HepG2 (cell line): Measurements from ENCODE around the gene C2orf81. TPM values are rescaled to one million over a fixed set of nuclear protein-coding genes. Genes with fewer than 3 reads are reported as not detected.

ENCODE experiments used
- FOXP1 ChIP-seq, 2 experiments: fragments of 450-650 bp in 1 of 2; IDR thresholded peaks; 2 replicates each; pipeline ENCODE4 v1.6.1; 2017 to 2018; ENCODE audit warnings: antibody characterized with exemption in 1 of 2
- HINFP ChIP-seq: sonication (generic); formaldehyde crosslinking; IDR thresholded peaks from 2 replicates; pipeline ENCODE4 v1.4.0; 2020; ENCODE audit warnings: low read depth, mild to moderate bottlenecking, missing genetic modification reagents
- MZF1 ChIP-seq: sonication (generic); formaldehyde crosslinking; IDR thresholded peaks from 2 replicates; pipeline ENCODE4 v1.8.1; 2023; ENCODE audit warnings: mild to moderate bottlenecking, missing genetic modification reagents, borderline replicate concordance
- NFE2L1 ChIP-seq: sonication (generic); formaldehyde crosslinking; IDR thresholded peaks from 2 replicates; pipeline ENCODE4 v1.4.0; 2020; ENCODE audit warnings: missing genetic modification reagents, mild to moderate bottlenecking, borderline replicate concordance
- PRDM4 ChIP-seq: sonication (generic); formaldehyde crosslinking; IDR thresholded peaks from 2 replicates; pipeline ENCODE4 v1.9.0; 2021; ENCODE audit warnings: missing genetic modification reagents, borderline replicate concordance
- RBAK ChIP-seq: sonication (generic); formaldehyde crosslinking; IDR thresholded peaks from 2 replicates; pipeline ENCODE4 v1.5.1; 2020; ENCODE audit warnings: mild to moderate bottlenecking, missing genetic modification reagents
- SAFB2 ChIP-seq: sonication (generic); formaldehyde crosslinking; IDR thresholded peaks from 2 replicates; pipeline ENCODE4 v1.5.1; 2020; ENCODE audit warnings: missing genetic modification reagents, low read depth, mild to moderate bottlenecking, borderline replicate concordance
- SIX1 ChIP-seq: sonication (generic); formaldehyde crosslinking; IDR thresholded peaks from 2 replicates; pipeline ENCODE4 v1.4.0; 2020; ENCODE audit warnings: missing genetic modification reagents, borderline replicate concordance
- TBP ChIP-seq: sonication (generic); formaldehyde crosslinking; IDR thresholded peaks from 2 replicates; pipeline ENCODE4 v1.5.0; 2020; ENCODE audit warnings: missing genetic modification reagents
- ZNF17 ChIP-seq: sonication (generic); formaldehyde crosslinking; IDR thresholded peaks from 2 replicates; pipeline ENCODE4 v1.5.0; 2020; ENCODE audit warnings: mild to moderate bottlenecking, missing genetic modification reagents
- ZNF296 ChIP-seq: sonication (generic); formaldehyde crosslinking; conservative IDR thresholded peaks from 2 replicates; pipeline ENCODE4 v1.5.0; 2020; ENCODE audit warnings: mild to moderate bottlenecking, missing genetic modification reagents
- ZNF30 ChIP-seq: sonication (generic); formaldehyde crosslinking; IDR thresholded peaks from 2 replicates; pipeline ENCODE4 v1.5.0; 2020; ENCODE audit warnings: mild to moderate bottlenecking, missing genetic modification reagents
- ZNF644 ChIP-seq: IDR thresholded peaks from 2 replicates; pipeline ENCODE4 v1.6.1; 2016; ENCODE audit warnings: low read depth
- ZNF788 ChIP-seq: sonication (generic); formaldehyde crosslinking; IDR thresholded peaks from 2 replicates; pipeline ENCODE4 v1.5.0; 2020; ENCODE audit warnings: mild to moderate bottlenecking, missing genetic modification reagents, borderline replicate concordance
- ZNF883 ChIP-seq: sonication (generic); formaldehyde crosslinking; IDR thresholded peaks from 2 replicates; pipeline ENCODE4 v1.5.1; 2020; ENCODE audit warnings: mild to moderate bottlenecking, missing genetic modification reagents; ENCODE audit errors: not compliant biosample characterization
- ZSCAN20 ChIP-seq: sonication (generic); formaldehyde crosslinking; IDR thresholded peaks from 2 replicates; pipeline ENCODE4 v1.4.0; 2020; ENCODE audit warnings: missing genetic modification reagents, mild to moderate bottlenecking, borderline replicate concordance
- polyA plus RNA-seq, 8 experiments: library from polyadenylated mRNA; depleted of rRNA in 3 of 8; stranded (reverse) in 7 of 8; unstranded in 1 of 8; fragments of >200 nt; fragmentation: Illumina TruSeq in 4 of 8; extraction: Trizol in 4 of 8; gene quantifications; 2 replicates each; pipeline versions ENCODE4 v1.2.1 to v1.2.3, GENCODE V29; 2011 to 2016; ENCODE audit warnings: low read depth in 4 of 8, missing spikeins in 1 of 8, mixed read lengths in 1 of 8; ENCODE audit not compliant: insufficient read depth in 1 of 8
- total RNA-seq, 5 experiments: library from RNA; depleted of rRNA; stranded (reverse); fragments of >200 nt; fragmentation: Illumina TruSeq; extraction: Trizol; gene quantifications; 2 replicates each; pipeline ENCODE4 v1.2.3, GENCODE V29; 2016; ENCODE audit warnings: low read depth in 1 of 5
- TF ChIP-seq, protein P1 (sequence below): sonication (generic); formaldehyde crosslinking; IDR thresholded peaks from 2 replicates; pipeline ENCODE4 v1.4.0; 2020; ENCODE audit warnings: missing genetic modification reagents
- TF ChIP-seq, protein P2 (sequence below): sonication (generic); formaldehyde crosslinking; IDR thresholded peaks from 2 replicates; pipeline ENCODE4 v1.5.0; 2020; ENCODE audit warnings: mild to moderate bottlenecking, missing genetic modification reagents

The C2orf81 gene
- total and polyA plus RNA-seq, 2 of the 13 experiments (the other 11 are each of a cell fraction or from before 2014, with no cell fraction given), result 0.15 to 0.17 TPM

DNA sequence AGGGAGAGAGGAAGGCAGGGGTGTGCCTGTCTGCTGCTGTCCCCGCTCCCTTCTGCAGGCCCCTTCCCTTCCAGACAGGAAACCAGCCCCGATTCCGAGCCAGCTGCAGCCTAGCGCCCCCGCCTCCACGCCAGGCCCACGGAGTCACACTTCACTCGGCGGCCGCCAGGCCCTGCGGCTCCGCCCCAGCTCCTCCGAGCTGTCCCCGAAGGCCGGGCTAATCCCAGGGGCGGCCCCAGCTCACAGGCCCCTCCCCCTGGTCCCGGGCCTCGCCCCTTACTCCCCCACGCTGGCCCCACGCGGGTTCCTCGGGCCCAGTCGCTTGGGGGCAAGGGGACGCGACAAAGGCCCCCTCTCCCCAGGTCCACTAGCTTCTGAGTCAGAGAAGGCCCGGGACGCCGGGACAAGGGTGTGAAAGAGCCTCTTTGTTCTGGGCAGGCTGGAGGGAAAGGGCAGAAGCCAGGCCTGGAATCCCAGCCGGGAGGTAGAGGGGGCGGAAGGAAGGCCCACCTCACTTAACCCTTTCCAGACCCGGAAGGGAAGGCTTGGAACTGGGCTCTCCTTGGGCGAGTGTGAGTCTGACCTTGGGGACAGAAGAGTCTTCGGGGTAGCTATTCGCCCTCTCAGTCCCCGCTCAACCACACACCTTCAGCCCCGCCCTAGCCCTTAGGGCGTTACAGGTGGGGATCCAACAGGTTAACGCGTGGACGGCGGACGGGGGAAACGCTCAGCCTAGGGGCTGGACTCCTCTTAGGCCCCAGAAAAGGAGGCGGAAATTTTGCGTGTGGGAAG lies 19.2 kb upstream of the C2orf81 start (continued):
- TF ChIP-seq, protein P1, sequence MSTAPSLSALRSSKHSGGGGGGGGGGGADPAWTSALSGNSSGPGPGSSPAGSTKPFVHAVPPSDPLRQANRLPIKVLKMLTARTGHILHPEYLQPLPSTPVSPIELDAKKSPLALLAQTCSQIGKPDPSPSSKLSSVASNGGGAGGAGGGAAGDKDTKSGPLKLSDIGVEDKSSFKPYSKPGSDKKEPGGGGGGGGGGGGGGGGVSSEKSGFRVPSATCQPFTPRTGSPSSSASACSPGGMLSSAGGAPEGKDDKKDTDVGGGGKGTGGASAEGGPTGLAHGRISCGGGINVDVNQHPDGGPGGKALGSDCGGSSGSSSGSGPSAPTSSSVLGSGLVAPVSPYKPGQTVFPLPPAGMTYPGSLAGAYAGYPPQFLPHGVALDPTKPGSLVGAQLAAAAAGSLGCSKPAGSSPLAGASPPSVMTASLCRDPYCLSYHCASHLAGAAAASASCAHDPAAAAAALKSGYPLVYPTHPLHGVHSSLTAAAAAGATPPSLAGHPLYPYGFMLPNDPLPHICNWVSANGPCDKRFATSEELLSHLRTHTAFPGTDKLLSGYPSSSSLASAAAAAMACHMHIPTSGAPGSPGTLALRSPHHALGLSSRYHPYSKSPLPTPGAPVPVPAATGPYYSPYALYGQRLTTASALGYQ (CRISPR knock-in tag), result peak; percentile 86
- TF ChIP-seq ZNF883 (CRISPR knock-in tag) (peak; percentile 83), ZNF788 (CRISPR knock-in tag) (peak; percentile 90; the same call in 1 of the 2 replicates), NFE2L1 (CRISPR knock-in tag) (0 out of 2 replicates have a peak, but pooled peaks have one; percentile 17), RBAK (CRISPR knock-in tag) (0 out of 2 replicates have a peak, but pooled peaks have one; percentile 61), ZNF296 (peak; percentile 5; the same call in 1 of the 2 replicates), ZSCAN20 (CRISPR knock-in tag) (peak; percentile 71), FOXP1 (IDR thresholded peaks at IDR 0.05) (no peak), FOXP1 (CRISPR knock-in tag; IDR thresholded peaks at IDR 0.05) (0 out of 2 replicates have a peak, but pooled peaks have one; percentile 12), ZNF30 (CRISPR knock-in tag) (no peak), TBP (CRISPR knock-in tag) (no peak), ZNF644 (no peak), ZNF17 (CRISPR knock-in tag) (no peak; the same call in 1 of the 2 replicates), HINFP (CRISPR knock-in tag) (peak; percentile 80), PRDM4 (CRISPR knock-in tag) (no peak), MZF1 (CRISPR knock-in tag) (0 out of 2 replicates have a peak, but pooled peaks have one; percentile 41), SIX1 (CRISPR knock-in tag) (peak; percentile 48; the same call in 1 of the 2 replicates), SAFB2 (no peak; the same call in 1 of the 2 replicates)
- TF ChIP-seq, protein P2, sequence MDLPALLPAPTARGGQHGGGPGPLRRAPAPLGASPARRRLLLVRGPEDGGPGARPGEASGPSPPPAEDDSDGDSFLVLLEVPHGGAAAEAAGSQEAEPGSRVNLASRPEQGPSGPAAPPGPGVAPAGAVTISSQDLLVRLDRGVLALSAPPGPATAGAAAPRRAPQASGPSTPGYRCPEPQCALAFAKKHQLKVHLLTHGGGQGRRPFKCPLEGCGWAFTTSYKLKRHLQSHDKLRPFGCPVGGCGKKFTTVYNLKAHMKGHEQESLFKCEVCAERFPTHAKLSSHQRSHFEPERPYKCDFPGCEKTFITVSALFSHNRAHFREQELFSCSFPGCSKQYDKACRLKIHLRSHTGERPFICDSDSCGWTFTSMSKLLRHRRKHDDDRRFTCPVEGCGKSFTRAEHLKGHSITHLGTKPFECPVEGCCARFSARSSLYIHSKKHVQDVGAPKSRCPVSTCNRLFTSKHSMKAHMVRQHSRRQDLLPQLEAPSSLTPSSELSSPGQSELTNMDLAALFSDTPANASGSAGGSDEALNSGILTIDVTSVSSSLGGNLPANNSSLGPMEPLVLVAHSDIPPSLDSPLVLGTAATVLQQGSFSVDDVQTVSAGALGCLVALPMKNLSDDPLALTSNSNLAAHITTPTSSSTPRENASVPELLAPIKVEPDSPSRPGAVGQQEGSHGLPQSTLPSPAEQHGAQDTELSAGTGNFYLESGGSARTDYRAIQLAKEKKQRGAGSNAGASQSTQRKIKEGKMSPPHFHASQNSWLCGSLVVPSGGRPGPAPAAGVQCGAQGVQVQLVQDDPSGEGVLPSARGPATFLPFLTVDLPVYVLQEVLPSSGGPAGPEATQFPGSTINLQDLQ (CRISPR knock-in tag), result 0 out of 2 replicates have a peak, but pooled peaks have one; percentile 18
